Cerebellar cortex (tissue), 1 donor: Measurements from ENCODE around the gene MAP1LC3B.

Experiments used
- DNase-seq: peaks from one replicate; pipeline ENCODE4 v3.0.0-alpha.2; 2015; ENCODE audit warnings: low spot score

The MAP1LC3B gene

DNA sequence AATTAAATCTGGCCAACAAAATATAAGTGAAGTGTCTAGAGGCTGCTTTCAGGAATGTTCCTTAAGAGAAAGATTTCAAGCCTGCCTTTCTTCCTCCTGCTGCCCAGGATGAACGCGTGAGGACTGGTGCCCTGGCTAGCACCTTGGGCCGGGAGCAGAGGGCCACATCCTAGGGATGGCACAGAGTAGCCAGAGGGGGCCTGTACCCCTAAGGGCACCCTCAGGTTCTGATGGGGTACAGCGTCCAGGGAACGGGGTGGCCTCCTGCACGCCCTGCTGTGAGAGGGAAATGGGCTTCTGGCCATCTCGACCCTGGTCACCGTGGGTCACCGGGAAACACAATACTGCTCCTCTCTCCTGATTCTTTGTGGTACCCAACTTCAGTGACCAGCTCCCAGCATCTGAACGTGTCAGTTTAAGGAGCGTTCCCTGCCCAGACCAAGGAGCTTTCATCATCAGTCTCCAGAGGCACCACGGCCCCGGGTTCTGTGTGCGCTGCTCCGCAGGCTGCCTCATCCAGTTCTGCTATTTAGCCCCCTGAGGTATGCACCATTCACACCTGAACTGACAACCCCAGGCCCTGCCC lies 40.3 kb downstream of the MAP1LC3B start:
- DNase-seq = no peak

DNA sequence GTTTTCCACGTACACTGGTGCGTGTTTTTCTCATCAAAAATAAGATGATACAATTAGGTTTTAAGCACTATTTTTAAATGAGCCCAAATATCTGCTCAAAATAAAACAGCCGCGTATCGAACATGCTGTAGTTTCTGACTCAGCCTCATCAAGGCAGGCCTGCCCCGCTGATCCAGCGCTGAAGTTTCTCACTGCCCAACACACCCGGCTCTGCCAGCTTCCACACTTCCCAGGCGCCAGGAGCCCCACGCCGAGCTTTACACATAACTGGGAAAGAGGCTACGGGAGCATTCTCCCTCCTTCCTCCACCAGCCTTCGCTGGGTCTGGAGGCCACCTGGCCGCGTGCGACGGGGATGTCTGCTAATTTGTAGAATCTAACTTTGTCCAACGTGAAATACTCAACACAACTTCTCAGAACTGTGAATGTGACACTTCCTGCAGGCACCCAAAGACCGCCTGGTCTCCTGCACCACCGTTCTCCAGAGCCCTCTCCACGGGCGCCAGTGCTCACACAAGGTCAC lies 42.1 kb downstream of the MAP1LC3B start:
- DNase-seq = no peak

DNA sequence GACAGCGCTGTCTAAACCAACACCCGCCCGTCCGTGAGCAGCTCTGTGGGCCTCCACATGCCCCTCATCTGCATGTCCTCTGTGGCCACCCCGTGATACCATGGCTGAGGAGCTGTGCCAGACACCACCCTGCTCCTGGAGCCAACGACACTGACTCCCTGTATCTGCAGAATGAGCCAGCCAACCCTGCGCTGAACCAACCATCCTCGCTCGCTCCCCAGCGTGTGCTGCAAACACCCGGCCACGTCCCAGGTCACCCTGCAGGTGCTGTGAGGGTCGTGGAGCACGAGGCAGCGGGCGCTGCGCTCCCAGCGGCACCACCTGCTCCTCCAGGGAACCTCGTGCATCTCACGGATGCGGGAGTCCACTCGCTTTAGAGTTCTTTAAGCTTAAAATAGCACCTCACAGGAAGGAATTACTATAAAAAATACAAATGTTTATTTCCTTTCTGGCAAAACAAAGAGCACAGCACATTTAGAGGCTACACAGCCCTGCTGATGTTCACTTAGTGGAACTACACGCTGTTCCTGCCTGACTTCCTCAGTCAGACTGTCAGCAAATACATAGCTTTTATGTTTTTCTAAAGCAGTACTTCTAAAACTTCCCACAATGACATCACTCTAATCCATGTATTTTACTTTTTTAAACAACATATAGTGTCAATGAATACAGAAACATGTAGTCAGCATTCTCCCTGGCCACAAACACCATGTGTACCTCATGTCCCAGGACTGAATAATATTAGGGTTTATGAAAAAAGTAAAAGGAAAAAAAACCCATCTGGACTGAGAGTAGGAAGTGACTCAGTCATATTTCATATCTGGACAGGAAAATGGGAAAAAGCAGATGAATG lies 43.5 kb downstream of the MAP1LC3B start:
- no peak for DNase-seq

DNA sequence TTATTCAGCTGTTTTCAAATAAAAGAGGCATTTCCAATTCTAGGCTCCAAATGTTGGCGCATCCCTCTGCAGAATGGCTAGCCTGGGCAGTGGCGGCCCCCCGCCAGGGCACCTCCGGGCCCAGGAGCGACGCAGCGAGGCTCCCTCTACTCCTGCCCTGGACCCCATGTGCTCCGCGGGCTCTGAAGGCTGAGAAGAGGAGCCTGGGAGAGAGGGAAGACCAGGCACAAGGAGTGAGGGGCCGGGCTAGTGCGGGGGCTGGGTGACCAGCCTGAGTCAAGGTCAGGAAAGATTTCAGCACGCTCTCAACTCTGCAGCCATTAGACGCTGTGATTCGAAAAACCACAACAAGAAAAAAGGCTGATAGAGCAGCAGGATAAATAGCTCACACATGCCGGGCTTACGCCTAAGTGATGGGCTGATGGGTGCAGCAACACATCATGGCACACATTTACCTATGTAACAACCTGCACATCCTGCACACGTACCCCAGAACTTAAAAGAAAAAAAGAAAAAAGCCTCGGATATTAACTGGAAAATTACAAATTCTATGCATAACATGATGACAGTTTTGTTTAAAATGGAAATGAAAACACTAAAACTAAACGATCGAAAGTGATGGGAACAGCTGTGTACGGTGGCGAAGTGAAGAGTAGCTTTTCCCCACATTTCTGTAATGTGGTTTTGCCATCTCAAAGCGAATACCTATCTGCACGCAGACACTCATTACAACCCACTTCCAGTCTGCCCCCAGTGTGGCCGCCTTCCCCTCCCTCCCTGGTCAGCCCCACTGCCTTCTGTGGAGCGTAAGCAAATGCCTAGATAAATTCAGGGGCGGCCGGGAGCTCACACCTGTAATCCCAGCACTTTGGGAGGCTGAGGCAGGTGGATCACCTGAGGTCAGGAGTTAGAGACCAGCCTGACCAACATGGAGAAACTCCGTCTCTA lies 44.4 kb downstream of the MAP1LC3B start:
- no peak for DNase-seq

DNA sequence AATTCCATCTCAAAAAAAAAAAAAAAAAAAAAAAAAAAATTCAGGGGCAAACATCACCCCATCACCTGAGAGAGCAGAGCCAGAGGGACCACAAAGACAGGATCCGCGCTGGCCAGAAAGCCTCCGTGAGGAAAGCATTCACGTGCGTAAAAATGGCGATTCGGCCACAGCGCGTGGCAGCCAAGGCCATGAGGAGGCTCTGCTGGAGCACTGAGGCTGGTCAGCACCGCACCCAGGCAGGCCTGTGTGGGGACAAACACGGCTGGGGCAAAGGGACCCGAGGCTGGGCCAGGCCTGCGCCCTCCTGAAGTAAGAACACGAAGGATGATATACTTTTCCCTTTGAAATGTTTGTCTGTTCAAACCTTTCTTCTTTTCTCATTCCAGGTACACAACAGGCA lies 45.2 kb downstream of the MAP1LC3B start:
- DNase-seq = no peak

DNA sequence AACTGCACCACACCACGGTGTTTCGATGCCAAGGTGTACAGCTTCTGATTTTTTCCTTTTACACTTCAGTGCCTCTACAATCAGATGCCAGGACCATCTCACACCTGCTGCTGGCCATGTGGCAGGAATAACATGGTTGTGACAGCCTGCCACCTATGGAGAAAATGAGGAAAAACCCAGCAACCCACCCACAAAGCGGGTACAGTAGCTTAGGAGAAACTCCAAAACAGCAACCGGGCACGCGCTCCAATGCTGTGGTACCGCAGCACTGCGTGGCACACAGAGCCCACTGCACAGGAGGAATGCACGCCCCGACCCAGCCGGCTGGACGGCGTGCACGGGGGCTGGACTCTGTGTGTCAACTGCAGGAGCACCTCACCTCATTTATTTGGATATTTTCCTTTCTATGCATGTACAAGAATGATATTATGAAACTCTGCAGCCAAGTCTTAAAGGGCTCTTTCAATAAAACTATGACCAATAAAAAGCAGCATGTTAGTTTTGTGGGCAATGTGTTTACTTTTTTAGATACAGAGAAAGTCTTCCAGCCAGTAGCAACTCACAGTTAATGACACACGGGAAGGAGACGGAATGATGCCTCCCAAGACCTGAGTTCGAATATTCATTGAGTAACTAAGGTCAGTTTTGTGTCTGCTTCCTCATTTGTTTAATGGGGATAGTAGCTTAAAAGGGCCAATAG lies 45.9 kb downstream of the MAP1LC3B start:
- DNase-seq = peak; percentile 93

DNA sequence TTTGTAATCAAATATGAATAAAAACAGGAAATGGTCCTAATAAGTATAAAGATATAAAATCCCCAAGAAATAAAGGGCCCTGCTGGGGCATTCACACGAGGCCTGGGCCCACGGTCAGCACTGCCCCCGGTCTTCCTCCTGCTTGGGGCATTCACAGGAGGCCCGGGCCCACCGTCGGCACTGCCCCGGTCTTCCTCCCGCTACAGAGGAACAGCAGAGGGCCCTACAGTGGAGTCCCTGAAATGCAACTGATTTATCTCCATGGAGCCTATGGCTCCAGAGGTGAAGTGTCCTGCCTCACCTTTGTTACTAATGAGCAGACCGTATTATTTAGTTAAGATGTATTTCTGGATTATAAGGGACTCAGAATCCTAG lies 46.5 kb downstream of the MAP1LC3B start:
- no peak for DNase-seq

DNA sequence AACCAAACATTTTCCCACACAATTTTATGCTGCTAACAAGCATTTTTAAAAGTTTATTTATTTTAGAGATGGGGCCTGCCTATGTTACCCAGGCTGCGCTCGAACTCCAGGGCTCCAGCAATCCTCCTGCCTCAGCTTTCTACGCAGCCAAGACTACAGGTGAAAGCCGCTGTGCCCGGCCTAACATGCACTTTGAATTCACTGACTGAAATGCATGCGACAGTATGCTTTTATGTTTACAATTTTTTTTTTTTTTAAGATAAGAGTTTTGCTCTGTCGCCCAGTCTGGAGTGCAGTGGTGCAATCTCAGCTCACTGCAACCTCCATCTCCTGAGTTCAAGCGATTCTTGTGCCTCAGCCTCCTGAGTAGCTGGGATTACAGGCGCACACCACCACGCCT lies 47.8 kb downstream of the MAP1LC3B start:
- DNase-seq = no peak

DNA sequence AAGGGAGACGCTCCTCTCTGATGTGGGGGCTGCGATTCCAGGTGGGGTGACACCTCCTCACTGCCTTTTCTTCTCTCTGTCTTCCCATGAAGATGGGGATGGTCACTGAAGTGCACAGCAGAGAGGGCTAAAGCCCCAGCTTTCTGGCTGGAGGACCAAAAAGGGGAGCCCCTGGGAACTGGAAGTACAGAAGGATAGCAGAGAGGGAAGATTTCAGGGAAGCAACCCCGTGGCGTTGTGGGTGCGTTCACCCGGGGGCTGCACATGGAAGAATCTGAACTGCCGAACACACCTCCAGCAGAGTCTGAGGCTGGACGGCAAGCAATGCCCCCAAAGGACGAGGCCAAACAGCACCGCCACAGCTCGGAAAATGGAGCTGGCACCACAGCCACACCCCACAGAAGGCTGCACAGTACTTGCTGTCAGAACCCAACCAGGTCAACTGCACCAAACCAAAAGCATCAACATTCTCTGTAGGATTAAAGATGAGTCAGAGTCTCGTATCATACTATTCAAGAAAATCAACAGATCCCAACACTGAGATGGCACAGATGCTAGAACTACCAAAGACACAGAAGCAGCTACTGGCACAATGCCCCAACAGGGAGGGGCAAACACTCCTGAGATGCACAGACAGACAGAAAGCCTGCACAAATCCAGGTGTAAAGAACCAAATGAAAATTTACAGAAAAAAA lies 49.9 kb downstream of the MAP1LC3B start:
- DNase-seq = no peak

DNA sequence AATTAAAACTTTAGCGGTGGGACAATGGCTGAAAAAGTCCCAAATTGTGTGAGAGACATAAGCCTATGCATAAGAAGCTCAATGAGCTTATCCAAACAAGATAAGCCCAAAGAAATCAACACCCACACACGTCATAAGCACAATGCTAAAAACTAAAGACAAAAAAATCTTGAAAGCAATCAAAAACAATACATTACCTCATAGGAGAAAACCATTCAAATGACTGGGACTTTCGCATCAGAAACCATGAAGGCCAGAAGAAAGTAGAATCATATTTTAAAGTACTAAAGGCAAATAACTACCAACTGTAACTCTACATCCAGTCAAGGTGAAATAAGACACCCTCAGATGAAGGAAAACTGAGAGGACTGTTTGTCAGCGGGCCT lies 50.4 kb downstream of the MAP1LC3B start:
- DNase-seq = no peak

DNA sequence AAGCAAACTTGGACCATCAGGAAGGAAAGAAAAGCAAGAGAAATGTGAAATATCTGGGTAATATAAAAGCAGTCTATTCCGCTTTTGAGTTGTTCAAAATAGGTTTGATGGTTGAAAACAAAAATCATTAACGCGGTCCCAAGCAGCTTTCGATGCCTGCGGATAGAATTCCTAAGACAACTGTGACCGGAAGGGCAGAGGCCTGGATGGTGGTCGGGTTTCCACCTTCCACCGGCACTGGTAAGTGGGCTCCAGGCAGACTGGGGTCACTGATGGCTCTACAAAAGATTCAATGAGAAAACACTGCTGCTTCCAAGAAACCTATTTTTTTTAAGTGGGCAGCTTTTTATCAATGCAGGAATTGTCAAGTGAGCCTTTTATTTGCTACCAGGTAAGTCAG lies 50.9 kb downstream of the MAP1LC3B start:
- DNase-seq = no peak

DNA sequence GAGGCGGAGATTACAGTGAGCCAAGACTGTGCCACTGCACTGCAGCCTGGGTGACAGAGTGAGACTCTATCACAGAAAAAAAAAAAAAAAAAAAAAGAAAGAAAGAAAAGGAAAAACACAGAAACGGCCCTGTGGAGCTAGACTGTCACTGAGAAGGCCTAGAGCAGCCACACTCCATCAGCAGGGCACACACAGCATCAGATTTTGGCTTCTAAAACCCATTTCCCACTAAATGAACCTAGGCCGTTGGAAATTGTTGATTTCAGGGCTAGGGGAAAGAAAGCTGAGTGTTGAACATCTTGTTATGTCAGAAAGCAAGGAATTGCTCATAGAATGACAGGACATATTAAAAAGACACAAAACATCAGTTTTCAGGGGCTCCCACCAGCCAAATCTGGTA lies 51.8 kb downstream of the MAP1LC3B start:
- DNase-seq = no peak

DNA sequence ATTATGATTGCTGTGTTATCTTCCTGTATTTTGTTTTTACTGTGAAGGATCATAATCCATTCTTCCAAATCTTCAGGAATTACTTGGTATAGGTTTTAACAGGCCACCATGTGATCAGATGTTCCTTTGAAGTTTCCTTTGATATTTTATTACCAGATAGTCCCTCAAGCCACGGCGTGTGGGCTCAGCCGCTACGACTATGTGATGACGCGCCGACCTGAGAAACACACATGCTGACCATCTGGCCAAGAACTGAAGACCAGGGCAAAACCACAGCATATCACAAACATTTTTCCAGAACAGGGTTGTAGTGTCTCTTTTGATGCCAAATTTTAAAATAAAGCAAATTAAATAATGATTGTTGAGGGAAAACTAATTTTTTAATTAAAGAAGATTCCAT lies 53.4 kb downstream of the MAP1LC3B start:
- no peak for DNase-seq

DNA sequence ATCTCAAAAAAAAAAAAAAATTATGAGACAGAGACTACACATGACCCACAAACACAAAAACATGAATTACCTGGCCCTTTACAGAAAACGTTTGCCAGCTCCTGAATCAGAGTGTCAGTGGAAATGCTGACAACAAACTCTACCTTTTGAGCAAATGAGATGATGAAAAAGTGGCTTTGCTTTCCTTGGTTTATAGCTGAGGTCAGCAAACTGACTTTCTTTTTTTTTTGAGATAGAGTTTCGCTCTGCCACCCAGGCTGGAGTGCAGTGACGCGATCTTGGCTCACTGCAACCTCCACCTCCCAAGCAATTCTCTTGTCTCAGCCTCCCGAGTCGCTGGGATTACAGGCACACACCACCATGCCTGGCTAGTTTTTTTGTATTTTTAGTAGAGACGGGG lies 54.3 kb downstream of the MAP1LC3B start:
- DNase-seq = no peak

DNA sequence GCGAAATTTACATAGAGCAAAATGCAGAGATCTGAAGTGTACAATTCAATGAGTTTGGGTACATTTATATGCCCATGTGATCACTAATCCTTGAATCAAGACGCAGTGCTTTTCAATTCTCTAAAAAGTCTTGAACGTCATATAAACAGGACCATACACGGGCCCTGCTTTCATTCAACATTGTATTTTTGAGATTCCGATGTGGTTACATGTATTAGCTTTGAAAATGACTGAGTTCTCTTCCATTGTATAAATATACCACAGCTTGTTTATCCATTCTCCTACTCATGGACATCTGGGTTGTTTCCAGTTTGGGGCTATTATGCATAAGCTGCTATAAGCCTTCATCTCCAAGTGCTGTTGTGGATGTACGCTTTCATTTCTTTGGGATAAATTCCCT lies 55.2 kb downstream of the MAP1LC3B start:
- no peak for DNase-seq

DNA sequence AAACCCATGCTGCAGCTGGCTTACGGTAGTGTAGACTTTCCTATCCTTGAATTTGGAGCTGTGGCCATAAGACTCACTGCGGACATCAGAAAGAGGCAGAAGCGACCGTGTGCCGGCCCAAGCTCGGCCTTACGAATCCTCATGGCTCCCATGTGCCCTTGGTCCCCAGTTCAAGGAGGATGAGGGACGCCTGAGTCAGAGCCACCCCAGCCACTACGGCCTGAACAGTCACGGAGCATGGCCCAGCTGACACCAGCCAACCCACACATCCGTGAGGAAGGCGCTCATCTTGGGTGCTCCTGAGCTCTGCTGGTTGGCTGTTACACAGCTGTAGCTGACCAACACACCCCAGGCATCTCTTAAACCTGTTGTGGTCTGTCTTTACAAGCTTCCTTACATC lies 56.7 kb downstream of the MAP1LC3B start:
- no peak for DNase-seq

DNA sequence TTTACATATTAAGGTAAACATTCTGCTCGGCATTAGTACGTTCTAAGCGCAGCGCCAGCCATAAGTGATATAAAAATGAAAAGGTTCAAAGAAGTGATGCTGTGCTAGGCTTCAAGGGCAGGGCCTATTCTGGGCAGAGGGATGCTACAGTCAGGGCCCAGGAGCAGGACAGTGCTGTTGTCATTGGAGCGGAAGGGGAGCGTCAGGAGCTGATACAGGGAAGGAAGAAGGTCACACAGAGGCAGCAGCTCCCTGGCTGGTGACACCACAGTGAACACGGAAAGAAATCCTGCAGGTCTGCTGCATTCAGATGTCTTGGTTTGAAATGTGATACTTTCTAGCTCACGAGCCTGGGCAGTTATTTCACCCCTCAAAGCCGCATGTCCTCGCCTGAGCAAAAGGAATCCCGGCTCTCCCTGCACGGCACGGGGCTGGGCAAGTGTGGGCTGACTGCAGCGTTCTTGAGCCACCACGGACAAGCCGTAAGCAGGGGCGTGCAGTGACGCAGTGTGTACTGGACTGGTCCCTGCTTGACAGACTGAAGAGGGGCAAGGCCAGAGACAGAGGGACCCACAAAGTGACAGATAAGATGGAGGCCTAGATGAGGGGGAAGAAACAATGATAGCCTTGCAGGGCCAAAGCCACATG lies 59.6 kb downstream of the MAP1LC3B start:
- no peak for DNase-seq

DNA sequence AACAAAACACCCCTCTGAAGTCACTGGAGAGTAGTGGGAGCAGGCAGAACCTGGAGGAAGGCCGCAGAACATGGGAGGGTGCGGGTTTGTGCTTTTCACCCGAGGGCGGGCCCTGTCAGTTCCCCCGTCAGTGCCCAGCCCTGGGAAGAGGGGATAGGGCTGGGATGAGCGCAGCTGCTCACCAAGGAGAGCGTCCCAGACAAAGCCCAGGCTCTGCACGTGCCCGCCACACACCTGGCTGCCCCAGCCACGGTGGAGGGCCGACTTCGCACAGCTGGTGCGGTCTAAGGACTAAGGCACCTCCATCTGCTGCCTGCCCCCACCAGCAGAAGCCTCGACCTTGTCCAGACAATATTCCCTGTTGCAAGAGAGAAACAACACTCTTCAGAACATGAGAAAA lies 61.2 kb downstream of the MAP1LC3B start:
- no peak for DNase-seq
